ENCODE results near the gene AUP1. TPM values are rescaled to one million over a fixed set of nuclear protein-coding genes. Genes with fewer than 3 reads are reported as not detected.
"Not testable (repeated sequence)": the region's sequence is repeated elsewhere in the genome, so short reads cannot be mapped to it uniquely, and the experiment has no call there.

The AUP1 gene
- total RNA-seq, 1 experiment from 2014 or later = 149 TPM

- no peak for DNase-seq (ENCODE audit: extremely low read depth, low read depth)
These were observed 28.9 kb downstream of the AUP1 start for GRCh38 chr2:74500578-74500946.

GRCh38 chr2:74499940-74500577 is 29.4 kb downstream of the AUP1 start:
- no peak for DNase-seq (ENCODE audit: extremely low read depth, low read depth)

GRCh38 chr2:74499267-74499939 is 30.1 kb downstream of the AUP1 start, which contains the start of gene LBX2:
LBX2 (minus strand) TSS chr2:74499603; CDS start chr2:74499537, 66 bp downstream.
- no peak for DNase-seq (ENCODE audit: extremely low read depth, low read depth)

- no peak for DNase-seq (ENCODE audit: extremely low read depth, low read depth)
These were observed 30.8 kb downstream of the AUP1 start for GRCh38 chr2:74498500-74499266.

- no peak for DNase-seq (ENCODE audit: extremely low read depth, low read depth)
These were observed 31.6 kb downstream of the AUP1 start for GRCh38 chr2:74497777-74498499.

- DNase-seq (ENCODE audit: extremely low read depth, low read depth) = no peak
These were observed 32.3 kb downstream of the AUP1 start for GRCh38 chr2:74496997-74497776.

GRCh38 chr2:74495440-74495839 is 34.1 kb downstream of the AUP1 start:
- no peak for DNase-seq (ENCODE audit: extremely low read depth, low read depth)

- DNase-seq (ENCODE audit: extremely low read depth, low read depth) = no peak
These were observed 36.0 kb downstream of the AUP1 start for GRCh38 chr2:74493546-74493945.

- DNase-seq (ENCODE audit: extremely low read depth, low read depth) = no peak
These were observed 37.6 kb downstream of the AUP1 start for GRCh38 chr2:74491648-74492544.

- DNase-seq (ENCODE audit: extremely low read depth, low read depth) = no peak
These were observed 39.6 kb downstream of the AUP1 start for GRCh38 chr2:74489906-74490305.

GRCh38 chr2:74488643-74489481 is 40.6 kb downstream of the AUP1 start:
- no peak for DNase-seq (ENCODE audit: extremely low read depth, low read depth)

- DNase-seq (ENCODE audit: extremely low read depth, low read depth) = no peak
These were observed 43.4 kb downstream of the AUP1 start for GRCh38 chr2:74486141-74486540.

GRCh38 chr2:74483675-74484164 is 45.8 kb downstream of the AUP1 start:
- DNase-seq (ENCODE audit: extremely low read depth, low read depth) = not testable (repeated sequence)

GRCh38 chr2:74482801-74483674 is 46.5 kb downstream of the AUP1 start, which contains the start of the genes CCDC142 and TTC31:
CCDC142 (minus strand) TSS chr2:74482998; CDS start chr2:74482837, 161 bp downstream.
TTC31 (plus strand) TSS chr2:74483081; CDS start chr2:74483096, 15 bp downstream.
- DNase-seq (ENCODE audit: extremely low read depth, low read depth) = peak; percentile 94

- no peak for DNase-seq (ENCODE audit: extremely low read depth, low read depth)
These were observed 47.3 kb downstream of the AUP1 start for GRCh38 chr2:74481961-74482800.

- DNase-seq (ENCODE audit: extremely low read depth, low read depth) = no peak
These were observed 48.1 kb downstream of the AUP1 start for GRCh38 chr2:74481431-74481830.

Measured in NCI-H460 (cell line).